Breast epithelium (tissue), 3 donors: ENCODE measurements around the gene ENPP4.

ENCODE experiments used
- POLR2AphosphoS5 ChIP-seq, 3 donors: sonication (generic); formaldehyde crosslinking; IDR thresholded peaks; one replicate each; pipeline ENCODE4 v1.6.1; 2017; ENCODE audit warnings: antibody characterized with exemption in 3 of 3
- TF ChIP-seq, protein P1 (sequence below), 3 donors: fragments of 450-650 bp; IDR thresholded peaks; one replicate each; pipeline ENCODE4 v1.5.1; 2016 to 2017; ENCODE audit warnings: antibody characterized with exemption in 3 of 3, mild to moderate bottlenecking in 3 of 3, moderate library complexity in 3 of 3

DNA sequence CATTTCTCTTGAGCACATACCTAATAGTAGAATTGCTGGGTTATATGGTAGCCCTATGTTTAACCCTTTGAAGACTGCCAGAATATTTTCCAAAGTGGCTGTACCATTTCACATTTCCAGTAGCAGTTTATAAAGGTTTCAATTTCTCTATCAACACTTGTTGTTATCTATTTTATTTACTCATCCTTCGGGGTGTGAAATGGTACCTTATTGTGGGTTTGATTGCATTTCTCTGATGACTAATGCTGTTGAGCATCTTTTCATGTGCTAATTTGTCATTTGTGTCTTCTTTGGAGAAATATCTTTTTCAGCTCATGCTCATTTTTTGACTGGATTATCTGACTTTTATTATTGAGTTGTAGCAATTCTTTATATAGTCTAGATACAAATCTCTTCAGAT is 5.4 kb downstream of the ENPP4 start:
- TF ChIP-seq, protein P1, sequence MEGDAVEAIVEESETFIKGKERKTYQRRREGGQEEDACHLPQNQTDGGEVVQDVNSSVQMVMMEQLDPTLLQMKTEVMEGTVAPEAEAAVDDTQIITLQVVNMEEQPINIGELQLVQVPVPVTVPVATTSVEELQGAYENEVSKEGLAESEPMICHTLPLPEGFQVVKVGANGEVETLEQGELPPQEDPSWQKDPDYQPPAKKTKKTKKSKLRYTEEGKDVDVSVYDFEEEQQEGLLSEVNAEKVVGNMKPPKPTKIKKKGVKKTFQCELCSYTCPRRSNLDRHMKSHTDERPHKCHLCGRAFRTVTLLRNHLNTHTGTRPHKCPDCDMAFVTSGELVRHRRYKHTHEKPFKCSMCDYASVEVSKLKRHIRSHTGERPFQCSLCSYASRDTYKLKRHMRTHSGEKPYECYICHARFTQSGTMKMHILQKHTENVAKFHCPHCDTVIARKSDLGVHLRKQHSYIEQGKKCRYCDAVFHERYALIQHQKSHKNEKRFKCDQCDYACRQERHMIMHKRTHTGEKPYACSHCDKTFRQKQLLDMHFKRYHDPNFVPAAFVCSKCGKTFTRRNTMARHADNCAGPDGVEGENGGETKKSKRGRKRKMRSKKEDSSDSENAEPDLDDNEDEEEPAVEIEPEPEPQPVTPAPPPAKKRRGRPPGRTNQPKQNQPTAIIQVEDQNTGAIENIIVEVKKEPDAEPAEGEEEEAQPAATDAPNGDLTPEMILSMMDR (IDR thresholded peaks at IDR 0.05), result no peak
- TF ChIP-seq POLR2AphosphoS5 (IDR thresholded peaks at IDR 0.05), result no peak
